ENCODE data around the gene SEC63.

DNA sequence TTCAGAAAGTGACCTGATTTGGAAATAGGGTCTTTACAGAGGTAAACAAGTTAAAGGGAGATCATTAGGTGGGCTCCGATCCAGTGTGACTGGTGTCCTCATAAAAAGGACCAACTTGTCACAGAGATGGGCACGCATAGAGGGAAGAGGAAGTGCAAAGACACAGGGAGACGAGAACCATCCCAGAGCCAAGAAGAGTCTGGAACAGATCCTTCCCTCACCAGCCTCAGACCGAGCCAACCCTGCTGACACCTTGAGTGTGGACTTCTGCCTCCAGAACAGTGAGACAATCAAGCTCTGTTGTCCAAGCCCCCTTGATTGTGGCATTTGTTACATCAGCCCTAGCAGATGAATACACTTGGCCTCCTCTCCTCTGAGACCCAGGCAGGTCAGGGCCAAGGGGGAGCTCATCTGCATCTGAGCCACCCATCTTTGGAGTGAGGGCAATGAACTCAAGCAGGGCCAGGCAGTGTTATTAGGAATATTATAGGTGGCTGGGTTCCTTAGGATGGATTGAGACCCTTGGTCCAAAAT lies 111.7 kb downstream of the SEC63 start:
- TF ChIP-seq, protein P1, sequence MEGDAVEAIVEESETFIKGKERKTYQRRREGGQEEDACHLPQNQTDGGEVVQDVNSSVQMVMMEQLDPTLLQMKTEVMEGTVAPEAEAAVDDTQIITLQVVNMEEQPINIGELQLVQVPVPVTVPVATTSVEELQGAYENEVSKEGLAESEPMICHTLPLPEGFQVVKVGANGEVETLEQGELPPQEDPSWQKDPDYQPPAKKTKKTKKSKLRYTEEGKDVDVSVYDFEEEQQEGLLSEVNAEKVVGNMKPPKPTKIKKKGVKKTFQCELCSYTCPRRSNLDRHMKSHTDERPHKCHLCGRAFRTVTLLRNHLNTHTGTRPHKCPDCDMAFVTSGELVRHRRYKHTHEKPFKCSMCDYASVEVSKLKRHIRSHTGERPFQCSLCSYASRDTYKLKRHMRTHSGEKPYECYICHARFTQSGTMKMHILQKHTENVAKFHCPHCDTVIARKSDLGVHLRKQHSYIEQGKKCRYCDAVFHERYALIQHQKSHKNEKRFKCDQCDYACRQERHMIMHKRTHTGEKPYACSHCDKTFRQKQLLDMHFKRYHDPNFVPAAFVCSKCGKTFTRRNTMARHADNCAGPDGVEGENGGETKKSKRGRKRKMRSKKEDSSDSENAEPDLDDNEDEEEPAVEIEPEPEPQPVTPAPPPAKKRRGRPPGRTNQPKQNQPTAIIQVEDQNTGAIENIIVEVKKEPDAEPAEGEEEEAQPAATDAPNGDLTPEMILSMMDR (IDR thresholded peaks at IDR 0.05; ENCODE audit: low read depth, low read length, missing input control) = no peak
- TF ChIP-seq TAF1 (conservative IDR thresholded peaks at IDR 0.05) = no peak
- no peak for TF ChIP-seq GABPA (IDR thresholded peaks at IDR 0.05 in 1 of 2, conservative IDR thresholded peaks at IDR 0.05 in 1 of 2)
- TF ChIP-seq FOXA1 (IDR thresholded peaks at IDR 0.05) = no peak
- TF ChIP-seq YY1 (IDR thresholded peaks at IDR 0.05) = no peak
- TF ChIP-seq, protein P2, sequence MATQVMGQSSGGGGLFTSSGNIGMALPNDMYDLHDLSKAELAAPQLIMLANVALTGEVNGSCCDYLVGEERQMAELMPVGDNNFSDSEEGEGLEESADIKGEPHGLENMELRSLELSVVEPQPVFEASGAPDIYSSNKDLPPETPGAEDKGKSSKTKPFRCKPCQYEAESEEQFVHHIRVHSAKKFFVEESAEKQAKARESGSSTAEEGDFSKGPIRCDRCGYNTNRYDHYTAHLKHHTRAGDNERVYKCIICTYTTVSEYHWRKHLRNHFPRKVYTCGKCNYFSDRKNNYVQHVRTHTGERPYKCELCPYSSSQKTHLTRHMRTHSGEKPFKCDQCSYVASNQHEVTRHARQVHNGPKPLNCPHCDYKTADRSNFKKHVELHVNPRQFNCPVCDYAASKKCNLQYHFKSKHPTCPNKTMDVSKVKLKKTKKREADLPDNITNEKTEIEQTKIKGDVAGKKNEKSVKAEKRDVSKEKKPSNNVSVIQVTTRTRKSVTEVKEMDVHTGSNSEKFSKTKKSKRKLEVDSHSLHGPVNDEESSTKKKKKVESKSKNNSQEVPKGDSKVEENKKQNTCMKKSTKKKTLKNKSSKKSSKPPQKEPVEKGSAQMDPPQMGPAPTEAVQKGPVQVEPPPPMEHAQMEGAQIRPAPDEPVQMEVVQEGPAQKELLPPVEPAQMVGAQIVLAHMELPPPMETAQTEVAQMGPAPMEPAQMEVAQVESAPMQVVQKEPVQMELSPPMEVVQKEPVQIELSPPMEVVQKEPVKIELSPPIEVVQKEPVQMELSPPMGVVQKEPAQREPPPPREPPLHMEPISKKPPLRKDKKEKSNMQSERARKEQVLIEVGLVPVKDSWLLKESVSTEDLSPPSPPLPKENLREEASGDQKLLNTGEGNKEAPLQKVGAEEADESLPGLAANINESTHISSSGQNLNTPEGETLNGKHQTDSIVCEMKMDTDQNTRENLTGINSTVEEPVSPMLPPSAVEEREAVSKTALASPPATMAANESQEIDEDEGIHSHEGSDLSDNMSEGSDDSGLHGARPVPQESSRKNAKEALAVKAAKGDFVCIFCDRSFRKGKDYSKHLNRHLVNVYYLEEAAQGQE (IDR thresholded peaks at IDR 0.05) = no peak
- TF ChIP-seq SP1 (IDR thresholded peaks at IDR 0.05) = no peak
- TF ChIP-seq EGR1 (IDR thresholded peaks at IDR 0.05; ENCODE audit: low read depth in 2 of 2) = no peak
- no peak for TF ChIP-seq RAD21 (IDR thresholded peaks at IDR 0.05)
- no peak for TF ChIP-seq JUND (IDR thresholded peaks at IDR 0.05)
- TF ChIP-seq RXRA (IDR thresholded peaks at IDR 0.05) = no peak
- TF ChIP-seq HNF4A (conservative IDR thresholded peaks at IDR 0.05) = no peak

Measured in liver (tissue), 3 donors.